Measurements from ENCODE around the gene ACTL9.

The ACTL9 gene

DNA sequence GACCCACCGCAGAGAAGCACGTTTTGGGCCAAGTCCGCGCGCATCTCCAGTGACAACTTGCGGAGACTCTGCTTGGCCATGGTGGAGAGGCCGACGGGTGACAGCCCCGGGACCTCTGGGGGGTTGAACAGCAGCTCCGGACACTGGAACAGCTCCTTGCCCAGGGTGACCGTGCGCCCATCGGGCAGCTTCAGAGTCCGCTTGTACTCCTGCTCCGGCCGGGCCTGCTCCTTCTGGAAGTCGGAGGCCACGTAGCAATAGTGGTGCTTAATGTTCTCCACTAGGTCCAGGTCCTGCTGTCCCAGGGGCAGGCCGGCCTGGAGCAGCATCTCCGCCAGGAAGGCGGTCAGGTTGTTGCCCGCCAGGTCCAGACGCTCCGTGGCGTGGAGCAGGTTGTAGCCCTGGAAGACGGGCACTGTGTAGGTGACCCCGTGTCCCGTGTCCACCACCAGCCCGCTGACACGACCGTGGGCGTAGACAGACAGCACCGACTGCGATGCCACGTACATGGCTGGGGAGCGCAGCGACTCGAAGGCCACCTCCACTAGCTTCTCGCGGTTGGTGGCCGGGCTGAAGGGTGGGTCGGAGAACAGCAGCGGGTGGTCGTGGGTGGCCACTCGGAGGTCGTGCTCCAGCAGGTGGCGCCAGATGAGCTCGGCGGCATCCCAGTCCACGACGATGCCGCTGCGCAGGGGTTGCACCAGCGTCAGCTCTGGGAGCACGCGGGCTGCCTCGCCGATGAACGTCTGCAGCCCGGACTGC, 743 bp downstream of the ACTL9 start:
- DNase-seq (ENCODE audit: low read depth) = no peak
- TF ChIP-seq CTCF (IDR thresholded peaks at IDR 0.05; ENCODE audit: insufficient read depth, low read depth, low read length, missing control alignments) = no peak
- H3K4me3 ChIP-seq (ENCODE audit: low read depth, low read length) = no peak overlapping the region

DNA sequence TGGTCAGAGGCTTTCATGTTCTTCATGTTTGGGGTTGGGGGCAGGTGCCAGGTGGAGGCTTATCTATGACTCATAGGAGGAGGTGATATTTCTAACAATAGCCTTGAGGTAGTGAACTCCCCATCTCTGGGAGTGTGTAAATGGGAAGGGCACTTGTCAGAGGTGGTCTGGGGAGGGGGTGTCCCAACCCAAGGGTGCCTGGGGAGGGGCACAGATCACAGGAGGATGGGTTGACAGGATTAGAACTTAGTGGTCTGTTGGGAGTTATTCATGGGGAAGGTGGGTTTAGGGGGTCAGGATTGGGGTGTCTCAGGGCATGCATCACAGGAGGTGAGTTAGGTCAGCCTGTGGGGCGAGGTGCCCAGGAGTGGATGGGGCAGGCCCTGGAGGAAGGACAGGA, 1.6 kb downstream of the ACTL9 start:
- DNase-seq (ENCODE audit: low read depth) = no peak
- no peak overlapping the region for H3K4me3 ChIP-seq (ENCODE audit: low read depth, low read length)
- TF ChIP-seq CTCF (IDR thresholded peaks at IDR 0.05; ENCODE audit: insufficient read depth, low read depth, low read length, missing control alignments) = no peak

DNA sequence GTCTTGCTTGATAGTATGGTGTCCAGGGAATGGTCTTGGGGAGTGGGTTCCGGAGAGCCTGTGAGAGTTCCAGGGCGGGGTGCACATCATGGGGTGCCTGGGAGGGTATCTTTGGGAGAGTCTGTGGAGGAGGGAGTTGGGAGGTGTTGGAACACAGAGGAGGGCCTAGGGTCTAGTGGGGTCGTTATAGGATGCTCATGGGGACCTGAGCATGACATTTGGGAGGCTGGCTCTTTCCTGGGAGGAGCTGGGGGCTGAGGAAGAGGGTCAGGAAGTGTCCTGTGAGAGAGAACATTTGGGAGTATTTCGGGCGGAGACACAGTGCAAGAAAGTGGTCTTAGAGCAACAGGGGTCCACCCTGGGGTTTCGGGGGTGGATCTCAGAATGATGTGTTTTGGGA, 2.7 kb downstream of the ACTL9 start:
- no peak for DNase-seq (ENCODE audit: low read depth)
- no peak overlapping the region for H3K4me3 ChIP-seq (ENCODE audit: low read depth, low read length)
- TF ChIP-seq CTCF (IDR thresholded peaks at IDR 0.05; ENCODE audit: insufficient read depth, low read depth, low read length, missing control alignments) = no peak

- no peak for DNase-seq (ENCODE audit: low read depth)
- no peak for TF ChIP-seq CTCF (IDR thresholded peaks at IDR 0.05; ENCODE audit: insufficient read depth, low read depth, low read length, missing control alignments)
Measured at GRCh38 chr19:8695501-8695900, 3.1 kb downstream of the ACTL9 start.

DNA sequence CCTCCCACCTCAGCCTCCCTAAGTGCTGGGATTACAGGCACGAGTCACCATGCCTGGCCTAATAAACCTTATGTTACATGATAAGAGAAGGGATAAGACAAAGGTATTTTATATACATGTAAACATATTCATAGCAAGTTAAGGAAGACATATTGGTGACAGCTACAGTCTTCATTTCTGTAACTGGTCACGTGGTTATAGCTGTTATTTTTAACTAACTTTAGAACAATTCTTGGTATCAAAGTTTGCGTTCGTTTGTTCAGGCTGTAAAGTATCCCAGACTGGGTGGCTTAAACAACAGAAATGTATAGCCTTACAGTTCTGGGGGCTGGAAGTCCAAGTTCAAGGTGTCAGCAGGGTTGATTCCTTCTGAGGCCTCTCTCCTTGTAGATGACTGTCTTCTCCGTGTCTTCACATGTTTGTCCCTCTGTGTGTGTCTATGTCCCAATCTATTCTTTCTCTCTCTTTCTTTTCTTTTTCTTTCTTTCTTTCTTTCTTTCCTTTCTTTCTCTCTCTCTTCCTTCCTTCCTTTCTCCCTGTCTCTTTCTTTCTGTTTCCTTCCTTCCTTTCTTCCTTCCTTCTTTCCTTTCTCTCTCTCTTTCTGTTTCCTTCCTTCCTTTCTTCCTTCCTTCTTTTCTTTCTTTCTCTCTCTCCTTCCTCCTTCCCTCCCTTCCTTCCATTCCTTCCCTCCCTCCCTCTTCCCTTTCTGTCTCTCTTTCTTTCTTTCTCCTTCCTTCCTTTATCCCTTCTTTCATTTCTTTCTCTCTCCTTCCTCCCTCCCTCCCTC, 7.6 kb downstream of the ACTL9 start:
- TF ChIP-seq CTCF (IDR thresholded peaks at IDR 0.05; ENCODE audit: insufficient read depth, low read depth, low read length, missing control alignments) = no peak
- no peak for DNase-seq (ENCODE audit: low read depth)
- no peak overlapping the region for H3K4me3 ChIP-seq (ENCODE audit: low read depth, low read length)

More at GRCh38 chr19:8695501-8695900, 3.1 kb downstream of the ACTL9 start:
- H3K4me3 ChIP-seq (ENCODE audit: low read depth, low read length) = no peak overlapping the region

DNA sequence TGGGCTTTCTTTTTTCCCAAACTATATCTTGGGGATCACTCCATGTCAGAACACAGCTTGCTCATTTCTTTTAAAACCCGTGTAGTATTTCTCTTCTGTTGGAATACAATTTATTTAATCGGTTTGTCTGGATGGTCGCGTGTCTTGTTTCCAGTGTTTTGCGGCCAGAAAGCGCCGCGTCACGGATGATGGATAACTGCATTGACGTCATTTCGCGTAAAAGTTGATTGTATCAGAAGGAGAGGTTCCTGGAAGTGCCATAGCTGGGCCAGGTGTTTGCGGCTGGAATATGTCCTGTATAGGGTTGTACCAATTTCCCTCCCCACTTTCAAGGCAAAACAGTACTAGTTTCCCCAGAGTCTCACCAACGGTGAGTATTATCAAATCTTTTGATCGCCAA, 9.7 kb downstream of the ACTL9 start:
- DNase-seq (ENCODE audit: low read depth) = no peak
- no peak overlapping the region for H3K4me3 ChIP-seq (ENCODE audit: low read depth, low read length)
- TF ChIP-seq CTCF (IDR thresholded peaks at IDR 0.05; ENCODE audit: insufficient read depth, low read depth, low read length, missing control alignments) = no peak

Data from GM12865 (cell line).